OCI-LY1 (cell line): Measurements from ENCODE around the gene BRD1.

Experiments used
- EZH2 ChIP-seq: fragments of 200-600 bp; sonication (generic), shearing (Covaris generic); IDR thresholded peaks from 2 replicates; pipeline ENCODE4 v1.8.0; 2017; ENCODE audit warnings: borderline replicate concordance, mixed run types, mild to moderate bottlenecking, antibody characterized with exemption, low read length, moderate library complexity, mixed read lengths
- TF ChIP-seq, protein P1 (sequence below): fragments of 200-600 bp; sonication (generic), shearing (Covaris generic); IDR thresholded peaks from 2 replicates; pipeline ENCODE4 v1.5.1; 2017; ENCODE audit warnings: mild to moderate bottlenecking, antibody characterized with exemption, low read length, moderate library complexity, mixed read lengths

DNA sequence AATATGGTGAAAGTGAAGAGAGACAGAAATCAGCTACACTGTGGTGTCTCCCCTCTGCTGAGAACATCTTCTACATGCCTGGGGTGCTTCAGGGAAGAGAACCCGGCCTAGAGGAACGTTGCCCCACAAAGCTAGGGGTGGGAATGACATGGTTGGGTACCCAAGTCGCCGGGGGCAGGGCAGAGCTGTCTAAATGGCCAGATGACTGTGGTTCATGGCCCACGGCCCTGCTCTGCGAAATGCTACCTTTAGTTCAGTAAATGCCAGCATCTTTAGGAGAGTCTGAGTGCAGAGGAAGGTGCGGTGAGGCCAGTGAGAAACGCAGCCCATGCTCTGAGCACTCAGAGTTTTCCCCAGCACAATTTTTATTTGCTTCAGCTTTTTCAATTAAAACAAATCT, 12.8 kb downstream of the BRD1 start:
- TF ChIP-seq, protein P1, sequence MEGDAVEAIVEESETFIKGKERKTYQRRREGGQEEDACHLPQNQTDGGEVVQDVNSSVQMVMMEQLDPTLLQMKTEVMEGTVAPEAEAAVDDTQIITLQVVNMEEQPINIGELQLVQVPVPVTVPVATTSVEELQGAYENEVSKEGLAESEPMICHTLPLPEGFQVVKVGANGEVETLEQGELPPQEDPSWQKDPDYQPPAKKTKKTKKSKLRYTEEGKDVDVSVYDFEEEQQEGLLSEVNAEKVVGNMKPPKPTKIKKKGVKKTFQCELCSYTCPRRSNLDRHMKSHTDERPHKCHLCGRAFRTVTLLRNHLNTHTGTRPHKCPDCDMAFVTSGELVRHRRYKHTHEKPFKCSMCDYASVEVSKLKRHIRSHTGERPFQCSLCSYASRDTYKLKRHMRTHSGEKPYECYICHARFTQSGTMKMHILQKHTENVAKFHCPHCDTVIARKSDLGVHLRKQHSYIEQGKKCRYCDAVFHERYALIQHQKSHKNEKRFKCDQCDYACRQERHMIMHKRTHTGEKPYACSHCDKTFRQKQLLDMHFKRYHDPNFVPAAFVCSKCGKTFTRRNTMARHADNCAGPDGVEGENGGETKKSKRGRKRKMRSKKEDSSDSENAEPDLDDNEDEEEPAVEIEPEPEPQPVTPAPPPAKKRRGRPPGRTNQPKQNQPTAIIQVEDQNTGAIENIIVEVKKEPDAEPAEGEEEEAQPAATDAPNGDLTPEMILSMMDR, result no peak
- no peak for TF ChIP-seq EZH2
